GM21528 (cell line): ENCODE measurements around the gene ESPNL.
"Not testable (repeated sequence)": the region's sequence is repeated elsewhere in the genome, so short reads cannot be mapped to it uniquely, and the experiment has no call there.

Experiments used
- ATAC-seq: cut with Tn5 transposase; IDR thresholded peaks from one replicate; pipeline ENCODE4 v1.9.1; 2021; ENCODE audit warnings: mild to moderate bottlenecking, moderate library complexity; ENCODE audit not compliant: unreplicated experiment, low FRiP score

Gene ESPNL

GRCh38 chr2:238166391-238167343 is 66.5 kb downstream of the ESPNL start:
- no peak for ATAC-seq

GRCh38 chr2:238167344-238167715 is 67.2 kb downstream of the ESPNL start:
- no peak for ATAC-seq

GRCh38 chr2:238167761-238168160 is 67.6 kb downstream of the ESPNL start:
- no peak for ATAC-seq

GRCh38 chr2:238168196-238169047 is 68.3 kb downstream of the ESPNL start:
- no peak for ATAC-seq

GRCh38 chr2:238169048-238169707 is 69.0 kb downstream of the ESPNL start:
- no peak for ATAC-seq

- no peak for ATAC-seq
These were observed 69.6 kb downstream of the ESPNL start for GRCh38 chr2:238169708-238170251.

- ATAC-seq, result no peak
These were observed 70.4 kb downstream of the ESPNL start for GRCh38 chr2:238170386-238171071.

- not testable (repeated sequence) for ATAC-seq
These were observed 70.9 kb downstream of the ESPNL start for GRCh38 chr2:238171072-238171431.

GRCh38 chr2:238171575-238172187 is 71.5 kb downstream of the ESPNL start:
- no peak for ATAC-seq

GRCh38 chr2:238172439-238172838 is 72.3 kb downstream of the ESPNL start:
- ATAC-seq, result no peak

- no peak for ATAC-seq
These were observed 73.6 kb downstream of the ESPNL start for GRCh38 chr2:238173692-238174091.

GRCh38 chr2:238174291-238174690 is 74.2 kb downstream of the ESPNL start:
- no peak for ATAC-seq

GRCh38 chr2:238174701-238175100 is 74.6 kb downstream of the ESPNL start:
- ATAC-seq, result no peak

GRCh38 chr2:238176613-238177012 is 76.5 kb downstream of the ESPNL start:
- ATAC-seq, result no peak

- ATAC-seq, result no peak
These were observed 80.4 kb downstream of the ESPNL start for GRCh38 chr2:238180554-238180953.

- ATAC-seq, result no peak
These were observed 82.2 kb downstream of the ESPNL start for GRCh38 chr2:238182362-238182761.
